K562 (cell line): Measurements from ENCODE around the gene KIF3A. TPM values are rescaled to one million over a fixed set of nuclear protein-coding genes. Genes with fewer than 3 reads are reported as not detected.

ENCODE experiments used
- ARID4B ChIP-seq: sonication (generic); formaldehyde crosslinking; IDR thresholded peaks from 2 replicates; pipeline ENCODE4 v1.8.0; 2022; ENCODE audit warnings: mild to moderate bottlenecking, missing genetic modification reagents
- BRD9 ChIP-seq: fragments of 450-650 bp; IDR thresholded peaks from 2 replicates; pipeline ENCODE4 v1.6.1; 2018; ENCODE audit warnings: low read depth; ENCODE audit not compliant: partially characterized antibody
- CBX5 ChIP-seq: IDR thresholded peaks from 2 replicates; pipeline ENCODE4 v1.6.1; 2014; ENCODE audit warnings: low read depth, borderline replicate concordance
- ELF4 ChIP-seq: fragments of 450-650 bp; formaldehyde crosslinking; IDR thresholded peaks from 2 replicates; pipeline ENCODE4 v1.4.0; 2022; ENCODE audit warnings: missing genetic modification characterization
- FIP1L1 ChIP-seq: fragments of 200-400 bp; formaldehyde crosslinking; IDR thresholded peaks from 2 replicates; pipeline ENCODE4 v1.6.1; 2018; ENCODE audit warnings: mild to moderate bottlenecking, low read depth, low read length; ENCODE audit not compliant: poor library complexity, severe bottlenecking
- FOXA1 ChIP-seq: fragments of 450-650 bp; IDR thresholded peaks from 2 replicates; pipeline ENCODE4 v1.6.1; 2016; ENCODE audit warnings: mild to moderate bottlenecking, borderline replicate concordance
- FOXA3 ChIP-seq, 2 experiments: fragments of 450-650 bp in 1 of 2; sonication (generic) in 1 of 2; formaldehyde crosslinking; IDR thresholded peaks in 1 of 2; conservative IDR thresholded peaks in 1 of 2; 2 replicates each; pipeline versions ENCODE4 v1.4.0 to v1.8.0; 2020 to 2022; ENCODE audit warnings: mild to moderate bottlenecking in 2 of 2, missing genetic modification reagents in 1 of 2
- HDAC3 ChIP-seq: fragments of 450-650 bp; IDR thresholded peaks from 2 replicates; pipeline ENCODE4 v1.6.1; 2018; ENCODE audit warnings: borderline replicate concordance, mild to moderate bottlenecking, moderate library complexity; ENCODE audit not compliant: partially characterized antibody
- HMBOX1 ChIP-seq: sonication (generic); IDR thresholded peaks from 2 replicates; pipeline ENCODE4 v1.6.1; 2016
- KHSRP ChIP-seq: fragments of 450-650 bp; IDR thresholded peaks from 2 replicates; pipeline ENCODE4 v1.6.1; 2017
- KLF1 ChIP-seq: fragments of 450-650 bp; IDR thresholded peaks from 2 replicates; pipeline ENCODE4 v1.6.1; 2016; ENCODE audit warnings: missing genetic modification characterization, missing compliant biosample characterization
- KLF16 ChIP-seq: IDR thresholded peaks from 2 replicates; pipeline ENCODE4 v1.6.1; 2016; ENCODE audit warnings: antibody characterized with exemption
- NBN ChIP-seq: fragments of 450-650 bp; IDR thresholded peaks from 2 replicates; pipeline ENCODE4 v1.6.1; 2016; ENCODE audit warnings: low read depth, mild to moderate bottlenecking
- NR2C2 ChIP-seq, 2 experiments: fragments of 200-800 bp in 1 of 2; sonication (Bioruptor generic) in 1 of 2; sonication (generic) in 1 of 2; formaldehyde crosslinking in 1 of 2; IDR thresholded peaks; 2 replicates each; pipeline versions ENCODE4 v1.6.1 to v1.8.0; 2016 to 2022; ENCODE audit warnings: mild to moderate bottlenecking in 1 of 2, missing compliant biosample characterization in 1 of 2, missing genetic modification characterization in 1 of 2, missing genetic modification reagents in 1 of 2
- NR3C1 ChIP-seq: sonication (generic); formaldehyde crosslinking; IDR thresholded peaks from 2 replicates; pipeline ENCODE4 v1.8.1; 2022; ENCODE audit warnings: missing genetic modification reagents
- PCBP2 ChIP-seq: fragments of 200-400 bp; formaldehyde crosslinking; IDR thresholded peaks from 2 replicates; pipeline ENCODE4 v1.6.1; 2018; ENCODE audit warnings: low read length, low read depth, mild to moderate bottlenecking, moderate library complexity; ENCODE audit not compliant: poor library complexity, severe bottlenecking
- ZNF23 ChIP-seq: fragments of 250-450 bp; sonication (Bioruptor Pico); IDR thresholded peaks from 2 replicates; pipeline ENCODE4 v1.4.0; 2020; ENCODE audit warnings: mild to moderate bottlenecking
- ZNF449 ChIP-seq: fragments of 250-450 bp; sonication (Bioruptor Pico); IDR thresholded peaks from 2 replicates; pipeline ENCODE4 v1.8.0; 2022; ENCODE audit warnings: moderate library complexity, mild to moderate bottlenecking, inconsistent platforms
- ZNF707 ChIP-seq: fragments of 250-450 bp; sonication (Bioruptor Pico); conservative IDR thresholded peaks from 2 replicates; pipeline ENCODE4 v1.8.0; 2022; ENCODE audit warnings: inconsistent platforms, mild to moderate bottlenecking, moderate library complexity
- polyA plus RNA-seq, 8 experiments: library from polyadenylated mRNA; depleted of rRNA in 4 of 8; stranded (reverse) in 5 of 8; unstranded in 3 of 8; fragments of >200 nt; fragmentation: Nextera tagmentation in 2 of 8; fragmentation: Illumina TruSeq in 1 of 8; extraction: Ambion mirVana in 2 of 8; extraction: Trizol in 1 of 8; gene quantifications; 2 replicates each; pipeline versions ENCODE4 v1.2.1 to v1.2.3, GENCODE V29; 2011 to 2014; ENCODE audit warnings: inconsistent platforms in 1 of 8, missing spikeins in 1 of 8
- total RNA-seq, 7 experiments: library from RNA; depleted of rRNA in 6 of 7; stranded (reverse); fragments of >200 nt in 6 of 7; fragmentation: Illumina TruSeq in 2 of 7; extraction: Trizol in 2 of 7; gene quantifications; 2 replicates each; pipeline versions ENCODE4 v1.2.1 to v1.2.3, GENCODE V29; 2011 to 2021; ENCODE audit warnings: low replicate concordance in 1 of 7

Gene KIF3A
- total and polyA plus RNA-seq, 9 of the 15 experiments (the other 6 are each of a cell fraction or from before 2014, with no cell fraction given) = 1.5 to 7.8 (median 6.0) TPM

GRCh38 chr5:132663771-132664695 is 73.3 kb downstream of the KIF3A start (continued):
- TF ChIP-seq NR2C2 (CRISPR knock-in tag; IDR thresholded peaks at IDR 0.05) (no peak), NR2C2 (tag; IDR thresholded peaks at IDR 0.05) (peak; percentile 87), HMBOX1 (no peak), FIP1L1 (no peak), PCBP2 (no peak), KLF16 (no peak), ZNF707 (CRISPR knock-in tag) (no peak), ZNF449 (CRISPR knock-in tag) (0 out of 2 replicates have a peak, but pooled peaks have one; percentile 74), KHSRP (no peak), ARID4B (CRISPR knock-in tag) (no peak), FOXA3 (CRISPR knock-in tag; conservative IDR thresholded peaks at IDR 0.05 in 1 of 2, IDR thresholded peaks at IDR 0.05 in 1 of 2) (no peak), FOXA1 (no peak), NBN (no peak; the same call in 1 of the 2 replicates), HDAC3 (no peak), ZNF23 (CRISPR knock-in tag) (no peak), ELF4 (no peak), BRD9 (no peak), NR3C1 (no peak), KLF1 (tag) (no peak), CBX5 (no peak)
